H4 (cell line): Measurements from ENCODE around the gene CDK14. TPM values are rescaled to one million over a fixed set of nuclear protein-coding genes. Genes with fewer than 3 reads are reported as not detected.

ENCODE experiments used
- DNase-seq: peaks from one replicate; pipeline ENCODE4 v3.0.0-alpha.2; 2015; ENCODE audit warnings: low spot score
- total RNA-seq: library from RNA; depleted of rRNA; stranded (reverse); fragments of >200 nt; shearing (Covaris generic); gene quantifications from 2 replicates; pipeline ENCODE4 v1.2.3, GENCODE V29; 2014

CDK14 gene
- total RNA-seq, 1 experiment from 2014 or later = 14.0 TPM

DNA sequence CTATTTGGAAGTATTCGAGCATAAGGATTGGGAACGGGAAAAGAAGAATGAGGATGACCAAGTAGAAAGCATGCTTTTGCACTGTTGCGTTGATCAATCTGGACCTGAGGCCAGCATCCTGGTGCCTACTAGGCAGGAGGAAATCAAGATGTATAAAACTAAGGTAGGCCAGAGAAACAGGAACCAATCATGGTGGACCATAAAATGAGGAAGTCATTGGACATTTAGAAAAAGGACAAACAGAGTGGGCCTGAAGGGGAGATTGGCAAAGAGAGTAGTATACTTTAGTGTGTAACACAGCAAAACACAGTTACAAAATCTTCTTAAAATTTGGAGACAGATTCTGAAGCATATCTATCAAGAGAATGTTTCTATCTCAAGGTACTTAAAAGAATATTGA lies 497.1 kb downstream of the CDK14 start:
- no peak for DNase-seq

DNA sequence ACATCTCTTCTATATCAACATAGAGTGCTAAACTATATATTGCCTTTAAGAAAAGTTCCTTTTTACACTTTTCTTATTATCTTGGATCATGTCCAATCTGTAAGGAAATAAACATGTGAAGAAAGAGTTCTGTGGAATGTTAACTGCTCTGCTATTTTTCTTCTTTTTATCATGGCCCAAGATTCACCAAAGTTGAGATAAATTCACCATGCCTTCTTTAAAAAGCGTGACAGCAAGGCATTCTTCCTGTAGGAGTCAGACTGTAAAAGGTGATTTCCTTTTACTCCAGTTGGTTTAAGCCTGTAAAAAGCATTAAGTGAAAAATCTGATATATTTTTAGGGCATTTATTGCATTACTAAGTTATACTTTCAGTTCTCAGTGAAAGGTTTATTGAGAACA lies 502.4 kb downstream of the CDK14 start:
- no peak for DNase-seq

DNA sequence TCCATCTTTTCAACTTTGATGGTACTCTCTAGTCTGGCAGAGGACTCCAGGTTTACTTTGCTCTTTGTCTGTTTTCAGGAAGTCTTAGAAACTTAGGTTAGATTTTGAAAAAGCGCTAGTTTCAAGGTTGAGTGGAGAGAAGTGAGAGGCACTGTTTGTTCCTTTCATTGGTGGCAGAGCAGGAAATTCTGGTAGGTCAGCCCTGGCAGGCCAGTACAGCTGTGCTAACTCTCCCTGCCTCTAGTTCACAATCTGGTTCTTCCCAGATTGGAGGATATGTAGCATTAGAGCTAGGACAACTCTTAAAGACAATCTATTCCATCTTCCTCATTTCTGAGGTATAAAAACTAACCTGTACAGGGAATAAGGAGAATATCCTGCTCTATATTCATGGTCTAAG lies 507.2 kb downstream of the CDK14 start:
- no peak for DNase-seq

DNA sequence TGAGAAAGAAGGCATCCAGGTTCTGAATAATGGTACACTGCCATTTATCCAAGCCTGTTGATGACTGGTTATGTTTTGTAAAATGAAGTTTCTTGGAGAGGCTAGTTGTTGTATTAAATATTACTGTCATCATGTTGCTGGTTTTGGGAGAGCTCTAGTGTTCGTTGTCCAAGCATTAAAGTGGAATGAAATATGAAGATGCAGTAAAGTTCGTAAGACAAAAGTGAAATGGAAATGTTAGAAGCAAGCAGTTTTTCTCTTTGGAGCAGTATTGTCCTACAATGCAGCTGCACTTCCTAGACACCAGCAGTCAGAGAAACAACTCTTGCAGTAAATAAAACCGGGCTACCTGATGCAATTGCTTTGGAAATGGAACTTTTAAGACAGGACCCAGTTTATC lies 511.3 kb downstream of the CDK14 start:
- no peak for DNase-seq

DNA sequence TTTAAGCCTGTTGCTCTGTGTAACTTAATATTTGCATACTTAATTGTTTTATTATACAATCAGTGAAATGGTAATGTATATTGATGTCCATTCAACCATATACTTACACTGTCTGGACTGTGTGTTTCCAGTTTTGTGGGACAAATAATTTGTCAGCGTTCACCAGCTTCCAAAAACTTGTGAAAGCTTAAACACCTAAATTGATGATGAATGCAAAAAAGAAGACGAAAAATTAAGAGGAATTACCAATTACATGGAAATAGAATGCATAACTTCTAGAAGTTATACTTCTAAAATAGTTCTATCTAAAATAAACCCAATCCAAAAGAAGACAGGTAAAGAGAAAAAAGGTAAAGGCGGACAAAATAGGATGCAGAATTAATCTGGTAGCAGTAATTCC lies 513.1 kb downstream of the CDK14 start:
- DNase-seq = no peak

DNA sequence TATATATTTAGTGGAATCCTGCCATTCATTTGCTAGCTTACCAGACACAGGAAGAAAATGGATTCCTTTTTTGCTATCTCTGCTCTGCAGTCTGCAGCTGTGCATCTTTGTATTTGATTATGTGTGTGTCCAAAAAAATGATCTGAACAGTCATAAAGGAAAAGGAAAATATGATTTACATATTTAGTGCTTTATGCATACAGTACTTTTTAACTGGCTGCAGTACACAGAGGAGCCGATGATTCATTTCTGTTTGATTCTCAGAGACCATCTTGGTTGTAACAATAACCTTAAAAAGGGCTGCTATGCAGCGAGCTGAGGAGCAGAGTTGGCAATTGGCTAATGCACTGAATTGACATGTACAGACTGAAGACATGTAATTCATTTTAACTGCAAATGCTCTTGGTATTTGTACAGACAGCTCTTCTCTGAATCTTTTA lies 516.8 kb downstream of the CDK14 start:
- DNase-seq = no peak

DNA sequence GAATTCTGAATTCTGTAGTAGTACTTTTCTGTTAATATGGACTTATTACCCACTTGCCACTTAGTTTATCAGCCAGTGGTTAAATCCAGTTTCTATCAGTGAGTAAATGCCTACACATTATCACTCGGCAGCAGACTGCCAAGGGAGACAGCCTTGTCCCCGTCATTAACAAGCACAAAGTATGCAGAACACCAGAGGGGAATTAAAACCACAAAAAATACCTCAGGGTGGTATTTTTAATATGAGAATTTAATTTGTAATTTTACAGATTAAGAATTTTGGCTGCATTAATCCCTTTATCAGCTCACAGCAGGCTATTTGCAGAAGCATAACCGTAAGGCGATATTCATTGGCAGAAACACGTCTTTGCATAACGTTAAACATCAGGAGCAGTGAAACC lies 518.1 kb downstream of the CDK14 start:
- DNase-seq = no peak

DNA sequence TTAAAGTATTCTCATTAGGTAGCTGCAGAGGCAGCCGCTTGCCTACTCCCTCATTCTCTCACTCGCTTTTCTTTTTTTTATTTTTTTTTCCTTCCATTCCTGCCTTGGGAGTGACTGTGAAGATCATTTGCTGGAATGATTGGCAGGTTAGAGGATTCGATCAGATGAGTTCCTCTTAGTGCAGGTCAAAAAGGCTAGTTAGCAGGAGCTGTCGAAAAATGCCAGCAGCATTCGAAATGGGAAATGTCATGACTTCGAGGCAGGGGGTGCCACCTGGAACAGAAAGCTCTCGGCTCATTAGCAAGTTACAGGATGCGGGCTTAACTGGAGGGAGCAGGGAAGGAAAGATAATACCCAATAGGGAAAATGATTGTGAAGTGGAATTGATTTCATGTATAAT lies 530.6 kb downstream of the CDK14 start:
- DNase-seq = no peak

DNA sequence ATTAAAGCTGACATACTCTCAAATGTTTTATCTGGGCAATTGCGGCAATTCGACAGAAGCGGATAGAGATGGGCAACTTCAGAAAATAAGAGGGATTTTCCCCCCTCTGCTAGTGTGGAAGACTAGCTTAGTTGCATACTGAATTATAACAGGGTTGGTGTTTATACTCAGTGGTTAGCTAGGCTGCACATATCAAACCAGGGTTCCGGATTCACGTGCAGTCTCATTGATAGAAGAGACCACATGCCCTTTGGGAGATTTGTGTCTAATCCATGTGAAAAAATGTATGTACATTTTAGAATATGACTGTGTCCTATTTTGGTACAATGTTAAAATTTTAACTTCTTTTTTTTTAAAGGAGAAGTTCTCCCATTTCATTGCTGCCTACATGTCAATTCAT lies 531.2 kb downstream of the CDK14 start:
- DNase-seq = no peak

DNA sequence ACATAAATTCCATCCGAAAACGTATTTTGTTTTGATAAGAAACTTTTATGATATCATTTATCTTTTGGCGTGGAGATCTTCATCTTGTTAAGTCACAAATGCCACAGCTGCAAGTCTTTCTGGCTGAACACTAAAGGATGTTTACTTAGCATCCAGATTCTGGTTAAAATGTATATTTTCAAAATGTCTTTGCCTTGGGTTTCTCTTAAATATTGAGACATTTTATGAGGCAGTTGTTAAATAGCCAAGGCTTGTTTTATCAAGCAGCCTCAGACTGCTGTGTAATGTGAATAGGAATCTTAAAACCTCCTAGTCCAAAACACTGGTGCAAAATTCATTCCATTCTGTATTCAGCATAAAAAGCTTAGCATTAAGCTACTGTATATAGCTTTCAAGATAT lies 531.8 kb downstream of the CDK14 start:
- DNase-seq = peak; percentile 29

DNA sequence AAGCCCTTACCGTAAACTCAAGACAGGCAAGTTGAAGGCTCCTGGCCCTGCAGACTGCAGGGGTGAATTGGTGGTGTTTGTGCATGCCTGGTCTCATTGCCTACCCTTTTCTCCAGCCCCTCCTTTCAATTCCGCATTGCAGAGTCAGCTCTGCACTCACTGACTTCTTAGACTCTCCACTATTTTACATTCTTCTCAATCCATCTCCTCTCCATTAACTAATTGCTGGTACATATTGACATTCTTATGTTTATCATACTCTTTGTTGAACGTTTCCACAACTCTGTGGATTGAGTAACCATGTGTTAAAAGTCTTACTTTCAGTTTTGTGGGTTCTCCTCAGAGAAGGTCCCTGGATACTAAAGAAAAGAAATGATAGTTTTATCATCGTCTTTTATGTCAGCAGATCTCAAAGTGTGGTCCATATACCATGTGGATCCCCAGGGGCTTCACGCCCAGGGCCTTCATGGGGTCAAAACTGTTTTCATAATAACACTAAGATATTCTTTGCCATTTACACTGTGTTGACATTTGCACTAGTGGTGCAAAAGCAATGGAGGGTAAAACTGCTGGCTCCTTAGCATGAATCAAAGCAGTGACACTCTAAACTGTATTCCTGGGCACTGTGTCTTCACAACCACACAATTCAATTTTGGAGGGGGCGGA lies 532.7 kb downstream of the CDK14 start:
- peak; percentile 32 for DNase-seq

DNA sequence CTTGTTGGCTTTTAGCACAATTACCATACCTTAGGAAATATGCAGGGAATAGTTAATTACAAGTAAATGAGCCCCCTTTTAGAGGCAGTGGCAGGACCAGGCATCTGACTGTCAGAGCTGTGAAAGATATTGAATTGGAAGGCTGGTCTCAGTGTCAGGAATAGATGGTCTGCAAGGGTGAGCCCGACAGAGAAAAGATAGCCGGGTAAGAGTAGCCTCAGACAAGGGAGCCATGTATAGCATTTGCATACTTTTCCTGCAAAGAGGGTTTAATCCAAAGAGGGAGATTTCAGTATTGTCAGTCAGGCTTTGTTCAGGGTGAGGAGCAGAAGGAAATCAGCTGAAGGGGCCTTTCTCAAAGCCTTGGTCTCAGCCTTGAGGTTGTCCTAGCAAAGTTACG lies 539.2 kb downstream of the CDK14 start:
- DNase-seq = no peak

DNA sequence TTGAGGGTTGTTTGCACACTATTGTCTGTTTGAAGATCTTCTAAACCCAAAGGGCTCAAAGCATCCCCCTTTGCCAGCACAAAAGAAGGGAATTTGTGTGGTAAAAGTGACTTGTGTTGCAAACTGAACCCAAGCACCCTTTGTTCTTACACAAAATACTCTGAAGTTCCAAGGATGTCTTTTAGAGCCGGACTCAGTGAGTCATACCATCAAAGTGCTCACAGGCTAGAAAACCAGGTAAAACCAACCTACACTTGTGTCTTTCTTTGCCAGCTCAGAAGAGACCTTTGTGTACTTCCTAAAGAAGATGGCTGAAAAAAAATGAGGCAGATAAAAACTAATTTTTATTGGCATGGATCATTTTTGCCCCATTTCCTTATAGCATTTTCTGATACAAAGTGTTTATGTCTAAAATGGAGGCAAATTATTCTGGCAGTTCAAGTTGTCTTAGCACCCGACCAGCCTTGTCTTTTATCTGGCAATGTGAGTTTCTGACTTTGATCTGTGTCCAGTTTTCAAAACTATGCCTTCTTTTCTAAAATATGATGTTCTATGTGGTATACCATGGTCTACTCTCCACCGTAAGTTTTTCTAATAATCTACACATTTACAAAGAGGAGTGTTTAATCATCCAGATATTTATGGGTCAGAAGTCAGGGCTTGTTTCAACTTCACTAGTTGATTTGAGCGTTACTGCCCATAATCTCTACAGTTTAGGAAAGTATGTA lies 539.7 kb downstream of the CDK14 start:
- no peak for DNase-seq

DNA sequence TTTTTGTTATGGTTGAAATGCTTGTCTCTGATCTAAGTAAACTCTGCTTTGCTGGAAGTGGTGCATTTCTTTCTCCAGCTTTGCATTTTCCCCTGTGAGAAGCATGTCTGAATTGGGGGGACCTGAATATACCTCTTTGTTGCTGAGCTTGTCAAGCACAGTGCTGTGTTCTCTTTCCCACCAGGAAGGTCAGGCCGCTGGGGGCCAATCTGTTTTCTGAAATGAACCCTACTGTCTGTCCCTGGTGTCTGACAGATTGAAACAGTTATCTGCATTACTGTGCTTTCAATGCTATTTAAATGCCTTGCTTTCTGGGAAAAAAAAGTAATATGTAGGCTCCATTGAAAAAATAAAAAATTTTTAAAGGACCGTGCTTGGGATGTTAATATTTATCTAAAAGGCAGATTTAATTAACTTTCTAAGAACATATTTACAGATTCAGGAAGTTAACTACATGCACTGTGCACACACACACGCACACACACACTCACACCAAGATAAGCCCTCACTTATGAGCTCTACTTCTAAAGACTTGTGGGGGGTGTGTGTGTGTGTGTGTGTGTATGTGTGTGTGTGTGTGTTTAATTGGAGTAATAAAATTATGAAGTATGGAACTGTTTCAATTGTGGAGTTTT lies 541.1 kb downstream of the CDK14 start:
- DNase-seq = no peak

DNA sequence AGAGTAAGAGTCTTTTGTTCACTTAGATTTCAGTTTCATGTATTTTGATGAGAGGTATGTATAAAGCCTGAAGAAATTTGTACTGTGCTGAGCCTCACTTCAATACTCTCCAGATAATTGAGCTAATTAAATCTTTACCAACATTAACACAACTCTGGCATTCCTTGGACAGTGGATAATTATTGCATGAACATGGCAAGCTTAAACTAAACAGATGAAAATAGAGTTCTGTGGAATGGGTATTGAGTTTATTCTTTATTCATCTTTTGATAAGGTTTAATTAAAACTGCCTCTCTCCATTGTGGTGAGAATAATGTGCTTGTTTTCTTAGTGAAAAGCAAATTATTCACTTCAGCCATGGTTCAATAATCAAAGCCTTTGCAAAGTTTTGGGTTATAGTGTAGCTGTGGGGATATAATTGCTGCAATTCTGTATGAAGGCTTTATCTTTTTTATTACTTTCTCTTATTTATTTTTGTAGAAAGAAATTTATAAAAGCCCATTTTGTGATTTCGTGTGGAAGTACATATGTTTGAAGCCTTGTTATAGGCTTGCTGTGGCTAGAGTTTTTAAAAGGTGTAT lies 541.8 kb downstream of the CDK14 start:
- no peak for DNase-seq

DNA sequence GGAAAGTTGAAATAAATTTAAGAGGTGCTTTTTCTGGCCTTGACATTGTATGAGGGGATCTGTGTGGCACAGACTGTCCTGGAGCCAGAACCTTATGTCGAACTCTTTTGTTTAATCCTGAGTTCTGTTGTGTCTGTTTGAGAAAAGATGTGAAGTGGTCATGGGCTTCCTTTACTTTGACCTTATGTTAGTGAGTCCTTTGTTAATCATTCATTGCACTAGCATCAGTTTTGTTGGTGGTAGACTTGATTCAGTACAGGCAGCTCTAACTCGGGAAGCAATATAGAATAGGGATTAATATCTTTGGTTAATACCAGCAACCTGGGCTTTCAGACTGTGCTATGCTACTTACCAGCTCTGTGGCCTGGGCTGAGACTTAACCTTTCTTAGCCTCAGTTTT lies 544.2 kb downstream of the CDK14 start:
- DNase-seq = no peak

DNA sequence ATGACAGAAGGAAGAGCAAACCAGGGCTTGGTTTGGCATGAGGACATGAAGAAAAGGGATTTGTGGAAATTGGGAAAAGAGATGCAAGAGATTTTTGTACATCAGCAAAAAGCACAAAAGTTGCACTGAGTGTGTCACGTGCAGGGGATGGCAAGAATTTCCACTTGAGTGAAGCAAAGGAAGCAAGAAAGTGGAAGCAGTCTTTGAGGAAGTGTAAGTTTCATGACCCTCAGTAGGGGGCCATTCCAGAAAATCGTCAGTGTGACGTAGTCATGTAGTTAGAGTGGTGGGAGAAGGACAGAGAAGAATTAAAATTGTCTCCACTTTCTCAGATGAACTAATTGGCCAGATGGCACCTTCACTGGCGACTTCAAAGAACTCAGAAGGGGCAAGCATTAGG lies 544.9 kb downstream of the CDK14 start:
- no peak for DNase-seq

DNA sequence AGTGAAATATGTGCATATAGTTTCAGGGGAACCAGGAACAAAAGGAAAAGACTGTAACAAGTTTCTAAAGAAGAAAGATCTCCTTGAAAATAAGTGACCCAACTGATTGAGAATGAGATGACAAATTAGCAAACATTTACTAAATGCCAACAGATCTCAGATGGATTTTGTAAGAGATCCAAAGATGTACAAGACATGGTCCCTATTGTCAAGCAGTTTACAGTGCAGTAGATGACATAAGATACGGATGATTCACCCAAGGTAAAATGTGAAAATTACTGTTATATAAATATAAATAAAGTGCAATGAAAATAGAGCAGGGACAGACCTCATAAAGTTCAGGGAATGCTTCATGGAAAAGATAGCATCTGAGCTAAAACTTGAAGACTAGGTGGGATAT lies 546.6 kb downstream of the CDK14 start:
- no peak for DNase-seq

DNA sequence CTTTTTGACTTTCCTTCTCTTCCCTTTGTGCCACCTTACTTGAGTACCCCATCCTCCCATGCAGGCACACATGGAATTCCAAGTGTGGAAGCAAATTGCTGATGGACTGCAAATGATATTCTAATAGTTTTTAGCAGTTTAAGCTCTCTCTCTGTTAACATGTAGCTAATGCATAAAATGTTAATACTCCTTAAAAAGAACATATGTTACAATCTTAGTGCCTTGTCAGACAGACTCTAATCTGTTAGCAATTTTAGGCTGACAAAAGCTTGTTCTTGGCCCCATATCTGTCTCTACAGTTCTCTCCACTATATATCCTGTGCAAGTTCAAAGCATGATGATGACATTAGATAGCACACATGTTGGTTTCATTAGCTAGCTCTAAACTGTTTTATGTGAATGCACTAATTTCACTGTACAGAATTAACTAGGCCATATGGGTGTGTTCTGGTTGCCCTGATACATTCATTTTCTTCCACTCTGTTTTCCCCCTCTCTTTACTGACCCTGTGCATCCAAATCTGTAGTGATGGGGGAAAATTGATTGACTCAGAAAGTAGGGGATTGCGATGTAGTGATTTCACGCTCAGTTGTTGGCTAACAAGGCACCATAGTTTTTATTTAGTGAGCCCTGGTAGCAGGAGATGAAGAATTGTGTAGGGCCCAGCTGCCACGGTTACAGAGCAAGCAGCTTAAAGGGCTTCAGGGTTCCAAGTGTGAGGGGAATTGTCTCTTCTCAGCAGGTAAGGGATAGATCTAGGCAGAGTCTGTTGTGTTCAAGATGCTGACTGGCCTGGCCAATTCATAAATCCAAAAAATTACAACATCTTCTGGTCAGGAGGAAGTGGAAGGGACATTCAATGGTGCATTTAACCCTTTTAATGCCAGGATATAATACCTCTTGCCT lies 553.5 kb downstream of the CDK14 start:
- DNase-seq = no peak

DNA sequence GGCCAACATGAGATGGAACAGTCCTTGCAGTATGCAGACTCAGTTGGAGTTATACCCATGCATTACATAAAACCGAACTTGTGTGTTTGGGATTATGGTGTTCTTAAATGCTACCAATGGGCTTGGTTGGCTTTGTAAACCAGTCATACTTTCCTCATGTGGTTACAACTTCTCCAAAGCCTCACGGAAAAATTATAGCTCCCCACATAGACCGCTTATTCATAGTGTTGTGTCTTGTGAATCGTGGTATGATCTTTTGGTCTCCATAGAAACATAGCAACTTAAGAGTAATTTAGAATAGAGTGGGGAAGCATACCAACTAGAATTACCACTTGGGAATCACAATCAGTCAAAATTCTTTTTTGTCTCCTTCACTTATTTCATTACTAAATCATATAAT lies 555.8 kb downstream of the CDK14 start:
- DNase-seq = no peak

DNA sequence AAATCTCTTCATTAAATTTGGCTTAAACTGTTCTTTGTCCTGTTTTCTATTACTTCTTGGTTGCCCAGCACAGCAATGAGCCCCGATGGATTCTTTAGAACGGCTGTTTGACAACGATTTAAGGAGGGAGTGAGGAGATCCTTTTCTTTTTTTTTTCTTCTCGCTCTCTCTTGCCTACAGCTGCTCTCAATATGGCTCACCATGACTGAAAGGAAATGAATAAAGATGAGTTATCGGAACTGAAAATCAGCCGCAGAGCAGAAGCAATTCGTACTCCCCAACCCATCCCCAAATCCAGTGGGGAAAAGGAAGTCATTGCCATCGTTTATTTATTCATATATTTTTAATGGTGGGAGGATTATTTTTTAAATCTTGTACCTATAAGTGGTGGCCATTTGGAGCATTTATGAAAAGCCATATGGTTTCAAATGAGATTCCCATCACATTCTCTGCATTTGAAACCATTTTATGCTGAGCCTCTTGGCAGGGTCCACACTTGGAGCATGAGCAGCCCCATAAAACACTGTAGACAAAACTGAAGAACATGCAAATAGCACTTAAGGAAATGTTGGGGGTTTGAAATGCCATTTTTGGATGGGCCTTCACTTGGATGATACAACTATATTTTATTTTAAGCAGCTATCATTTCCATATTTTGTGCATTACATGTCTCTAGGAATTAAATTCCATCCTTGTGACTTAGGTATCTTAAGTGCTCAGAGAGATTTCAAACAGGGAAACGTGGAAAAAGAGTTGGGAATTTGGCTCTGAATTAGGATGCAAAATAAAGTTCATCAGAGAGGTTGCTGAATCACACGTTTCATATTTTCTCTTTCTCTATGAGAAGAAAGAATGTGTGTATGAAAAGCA lies 560.4 kb downstream of the CDK14 start:
- DNase-seq = no peak
